ENCODE results near the gene TGFBR2.

TGFBR2 gene

DNA sequence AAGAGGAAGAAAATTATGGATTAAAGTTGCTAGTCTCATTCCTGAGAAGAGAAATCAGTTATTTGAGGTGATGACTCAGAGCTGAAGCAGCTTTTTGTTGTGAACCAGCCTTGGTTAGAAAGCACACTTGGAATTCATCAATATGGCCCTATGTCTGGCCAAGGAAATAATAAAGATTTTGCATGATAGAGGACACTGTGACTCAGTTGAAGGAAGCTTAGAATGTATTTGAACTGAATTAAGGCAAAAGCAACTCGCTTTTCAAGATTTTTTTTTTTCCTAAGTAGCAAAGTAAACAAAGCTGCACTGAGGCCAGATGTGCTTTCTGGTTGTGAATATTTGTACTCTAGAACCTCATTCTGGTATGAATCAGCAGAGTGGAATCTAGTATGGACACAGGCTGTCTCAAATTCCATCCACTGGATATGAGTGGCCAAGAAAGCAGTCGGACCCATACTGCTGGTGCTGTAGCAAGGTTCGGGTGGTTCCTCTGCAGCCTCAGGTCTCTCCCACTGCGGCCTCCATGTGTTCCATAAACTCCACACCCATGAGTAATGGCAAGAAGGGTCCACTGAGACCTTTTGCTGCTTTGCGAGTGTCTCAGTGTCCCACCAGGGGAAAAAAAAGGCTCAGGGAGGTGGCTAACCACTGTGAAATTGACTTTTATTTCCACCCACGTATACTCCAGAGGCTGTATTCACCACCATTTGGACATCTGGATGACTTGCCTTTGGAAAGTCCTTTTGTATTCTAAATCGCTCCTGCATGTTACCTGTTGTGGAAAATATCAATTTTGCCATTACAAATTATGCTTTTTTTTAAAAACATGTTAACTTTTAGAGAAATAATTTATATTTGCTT is 53.1 kb downstream of the TGFBR2 start:
- DNase-seq = no peak

GRCh38 chr3:30660136-30660535 is 53.7 kb downstream of the TGFBR2 start:
- DNase-seq = no peak

DNA sequence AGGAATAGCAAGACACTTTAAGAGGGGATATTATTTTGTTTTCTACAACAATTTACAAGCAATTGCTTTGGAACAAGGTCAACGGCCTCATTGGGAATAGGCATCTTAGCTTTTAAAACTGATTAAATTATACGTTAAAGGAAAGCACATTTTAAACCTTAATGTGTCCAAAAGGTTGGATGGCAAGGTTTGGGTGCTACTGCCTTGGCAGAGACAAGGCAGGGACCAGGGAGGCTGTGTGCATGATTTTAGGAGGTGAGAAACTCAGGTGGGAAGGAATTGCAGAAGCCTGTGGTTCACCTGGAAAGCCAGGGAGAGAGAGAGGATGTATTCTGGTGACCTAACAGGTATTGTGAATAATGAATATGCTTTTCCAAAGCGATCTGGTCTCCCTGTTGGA is 54.3 kb downstream of the TGFBR2 start:
- no peak for DNase-seq

- DNase-seq = no peak
These were observed 54.9 kb downstream of the TGFBR2 start for GRCh38 chr3:30661098-30661873.

- DNase-seq = no peak
These were observed 56.4 kb downstream of the TGFBR2 start for GRCh38 chr3:30662836-30663235.

- DNase-seq = no peak
These were observed 57.3 kb downstream of the TGFBR2 start for GRCh38 chr3:30663533-30664241.

- DNase-seq = no peak
These were observed 58.1 kb downstream of the TGFBR2 start for GRCh38 chr3:30664459-30664858.

DNA sequence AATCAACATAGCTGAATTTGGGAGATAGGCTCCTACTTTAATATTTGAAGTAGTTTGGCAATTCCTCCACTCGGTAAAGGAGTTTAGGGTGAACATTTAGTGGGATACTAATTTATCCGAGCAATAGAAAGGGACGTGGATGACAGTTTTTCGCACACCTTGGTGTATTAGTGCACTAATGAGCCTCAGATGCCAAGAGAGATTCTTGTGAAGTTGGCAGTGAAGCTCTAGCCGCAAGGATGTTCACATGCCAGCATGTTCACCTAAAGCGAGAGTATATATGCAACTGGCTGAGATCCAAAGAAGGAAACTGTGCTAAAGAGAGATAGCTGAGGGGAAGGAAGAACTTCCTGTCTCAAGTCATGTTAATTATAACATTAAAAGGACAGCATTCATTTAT is 58.5 kb downstream of the TGFBR2 start:
- DNase-seq = peak in 1 of 2 experiments; percentile 2

- DNase-seq = peak in 1 of 2 experiments; percentile 1
These were observed 59.1 kb downstream of the TGFBR2 start for GRCh38 chr3:30665539-30665938.

DNA sequence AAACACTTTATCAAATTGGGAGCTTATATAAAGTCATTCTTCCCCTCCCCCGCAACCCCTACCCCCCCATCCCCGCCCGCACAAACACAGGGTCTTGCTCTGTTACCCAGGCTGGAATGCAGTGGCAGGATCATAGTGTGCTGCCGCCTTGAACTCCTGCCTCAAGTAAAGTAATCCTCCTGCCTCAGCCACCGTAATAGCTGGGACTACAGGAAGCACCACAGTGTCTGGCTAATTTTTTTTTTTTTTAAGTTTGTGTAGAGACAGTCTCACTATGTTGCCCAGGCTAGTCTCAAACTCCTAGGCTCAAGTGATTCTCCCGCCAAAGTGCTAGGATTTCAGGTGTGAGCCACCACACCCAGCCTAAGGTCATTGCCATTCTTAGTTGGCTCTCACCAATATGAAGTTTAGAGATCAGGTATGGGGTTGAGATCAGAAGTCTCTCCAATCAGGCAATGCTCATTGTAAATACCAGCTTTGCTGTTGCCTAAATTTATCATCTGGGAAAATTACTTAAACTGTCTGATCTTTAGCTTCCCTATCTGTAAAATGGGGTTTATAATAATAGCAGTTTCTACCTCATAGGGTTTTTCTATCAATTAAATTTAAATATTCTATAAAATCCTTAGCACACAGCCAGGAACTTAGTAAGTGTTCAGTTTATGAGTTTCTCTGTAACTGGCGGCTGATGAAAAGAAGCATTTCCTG is 60.3 kb downstream of the TGFBR2 start:
- no peak for DNase-seq

- DNase-seq = no peak
These were observed 60.9 kb downstream of the TGFBR2 start for GRCh38 chr3:30667280-30667651.

DNA sequence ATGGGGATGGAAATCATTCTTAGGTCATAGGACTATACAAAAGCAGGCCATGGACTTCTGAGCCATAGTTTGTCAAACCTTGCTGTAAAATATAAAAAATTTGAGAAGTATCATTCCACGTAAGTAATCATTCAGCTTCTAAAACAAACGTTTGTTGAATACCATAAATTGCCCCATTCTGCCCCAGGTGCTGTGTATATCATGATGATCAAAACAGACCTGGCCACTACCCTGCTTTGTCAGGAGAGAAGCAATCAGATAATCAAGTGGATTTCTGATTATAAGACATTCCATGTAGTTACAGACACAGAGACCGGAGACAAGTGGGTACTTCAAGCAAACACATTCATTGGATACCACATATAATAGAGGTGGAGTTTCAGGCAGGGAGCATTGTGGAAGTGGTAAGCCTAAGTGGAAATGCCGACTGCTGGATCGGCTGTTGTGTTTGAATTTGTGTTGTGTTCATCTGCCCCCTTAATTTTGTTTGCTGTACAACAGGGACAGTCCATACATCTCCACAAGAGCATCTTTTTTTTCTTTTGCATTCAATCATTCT is 61.7 kb downstream of the TGFBR2 start:
- no peak for DNase-seq

DNA sequence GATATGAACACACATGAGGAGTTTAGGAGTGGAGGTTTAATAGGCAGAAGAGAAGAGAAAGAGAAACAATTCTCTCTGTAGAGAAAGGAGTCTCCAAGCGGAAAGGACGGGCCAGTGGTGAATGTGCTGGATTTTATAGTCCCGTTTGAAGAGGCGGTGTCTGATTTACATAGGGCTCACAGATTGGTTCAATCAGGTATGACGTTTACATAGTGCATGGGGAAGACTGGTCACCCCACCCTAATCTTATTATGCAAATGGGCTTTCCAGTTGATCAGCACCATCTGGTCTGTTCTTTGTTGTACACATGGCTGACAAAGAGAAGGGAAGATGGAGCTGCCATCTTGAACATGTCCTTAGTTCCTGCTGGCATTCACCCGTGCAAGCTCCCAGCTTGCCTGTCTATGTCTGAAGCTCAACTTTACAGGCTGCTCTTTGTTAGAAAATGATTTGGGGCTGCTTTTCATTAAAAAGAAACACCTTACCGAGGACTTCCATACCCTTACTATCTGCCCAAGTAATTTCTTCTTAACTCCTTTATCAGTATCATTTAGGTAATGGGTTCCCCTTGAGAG is 63.0 kb downstream of the TGFBR2 start:
- peak in 1 of 2 experiments; percentile 27 for DNase-seq

DNA sequence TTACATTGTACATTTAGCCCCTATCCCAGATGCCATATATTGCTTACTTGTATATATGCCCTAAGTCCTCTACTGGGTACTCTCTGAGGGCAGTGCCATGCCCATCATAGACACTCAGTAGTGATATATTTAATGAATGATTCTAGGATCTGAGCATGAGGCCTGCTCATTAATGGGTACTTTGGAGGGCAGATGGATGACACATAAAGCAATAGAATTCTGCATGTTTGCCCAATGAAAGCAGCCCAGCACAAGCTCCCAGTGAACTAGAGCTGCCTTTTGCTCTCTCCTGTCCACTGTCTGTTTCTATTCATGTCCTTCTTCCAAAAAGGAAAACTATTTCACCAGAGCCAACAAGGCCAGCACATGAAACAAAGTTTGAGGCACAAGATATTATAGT is 63.9 kb downstream of the TGFBR2 start:
- no peak for DNase-seq

GRCh38 chr3:30671527-30672286 is 65.3 kb downstream of the TGFBR2 start:
- no peak for DNase-seq

GRCh38 chr3:30672287-30672735 is 65.9 kb downstream of the TGFBR2 start:
- DNase-seq = no peak

- DNase-seq = peak in 1 of 2 experiments; percentile 11
These were observed 66.6 kb downstream of the TGFBR2 start for GRCh38 chr3:30672959-30673358.

DNA sequence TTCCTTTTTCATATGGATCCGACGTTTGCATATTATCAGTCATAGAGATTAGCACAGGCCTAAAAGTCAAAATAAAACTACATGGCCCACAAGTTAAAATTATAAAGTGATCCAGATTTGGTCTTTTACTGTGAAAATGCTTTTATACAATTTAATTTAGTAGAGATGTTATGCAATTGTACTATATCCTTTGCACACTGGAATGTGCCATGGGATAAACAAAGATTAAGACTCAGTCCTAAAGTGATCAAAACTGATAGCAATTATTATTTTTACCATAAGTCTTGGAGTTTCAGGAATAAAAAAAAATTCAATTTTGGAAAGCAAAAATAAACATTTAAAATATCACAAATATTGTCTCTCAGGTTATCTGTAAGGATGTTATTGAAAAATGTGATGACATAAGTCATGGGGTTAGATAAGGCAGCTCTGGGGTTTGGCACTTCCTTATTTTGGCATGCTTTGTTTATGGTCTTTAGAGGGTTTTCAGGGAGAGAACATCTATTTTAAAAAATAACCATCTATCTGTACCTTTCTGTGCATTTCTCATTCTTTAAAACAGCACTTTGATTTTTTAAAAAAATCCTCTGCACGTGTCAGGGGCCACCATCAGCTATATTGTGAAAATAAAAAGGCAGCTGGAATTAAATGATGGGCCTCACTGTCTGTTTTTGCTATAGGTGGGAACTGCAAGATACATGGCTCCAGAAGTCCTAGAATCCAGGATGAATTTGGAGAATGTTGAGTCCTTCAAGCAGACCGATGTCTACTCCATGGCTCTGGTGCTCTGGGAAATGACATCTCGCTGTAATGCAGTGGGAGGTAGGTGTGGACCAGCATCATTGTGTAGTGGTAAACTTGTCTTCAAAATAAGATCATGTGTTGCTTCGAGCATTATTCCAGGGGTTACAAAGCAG is 67.3 kb downstream of the TGFBR2 start:
- no peak for DNase-seq

- no peak for DNase-seq
These were observed 68.6 kb downstream of the TGFBR2 start for GRCh38 chr3:30675006-30675405.

- DNase-seq = no peak
These were observed 69.4 kb downstream of the TGFBR2 start for GRCh38 chr3:30675774-30676173.

Data from NCI-H446 (cell line).